HEK293 (cell line): Measurements from ENCODE around the gene CSNK1G1.

ENCODE experiments used
- CTCF ChIA-PET: fragments of 350-600 bp; formaldehyde crosslinking; extraction: SDS; loops from one replicate; lab custom pipeline; 2021; ENCODE audit warnings: antibody characterized with exemption; lab: Yijun Ruan, JAX
- POLR2A ChIA-PET: fragments of 300-600 bp; formaldehyde crosslinking; extraction: SDS; loops from one replicate; lab custom pipeline; 2020; ENCODE audit warnings: antibody characterized with exemption, inconsistent platforms; lab: Yijun Ruan, JAX
- H3K27ac ChIP-seq: fragments of 200-500 bp; sonication (Bioruptor generic); 2 replicates; pipeline ENCODE4 v1.5.1; 2014; ENCODE audit warnings: low read depth, low read length, control low read depth, inconsistent platforms; ENCODE audit errors: extremely low read depth
- H3K36me3 ChIP-seq, 2 experiments: fragments of 200-500 bp in 1 of 2; sonication (Bioruptor generic) in 1 of 2; 1 replicate in 1 of 2; 2 replicates in 1 of 2; pipeline ENCODE4 v1.5.1; 2014 to 2017; ENCODE audit warnings: inconsistent platforms in 2 of 2, low read length in 2 of 2; ENCODE audit not compliant: control insufficient read depth in 2 of 2, insufficient read depth in 1 of 2
- H3K4me1 ChIP-seq: fragments of 200-500 bp; sonication (Bioruptor generic); 2 replicates; pipeline ENCODE4 v1.5.1; 2014; ENCODE audit warnings: mild to moderate bottlenecking, low read length, inconsistent platforms; ENCODE audit not compliant: control insufficient read depth, insufficient read depth
- H3K4me3 ChIP-seq: 2 replicates; pipeline ENCODE4 v1.5.1; 2011; ENCODE audit warnings: low read depth, mild to moderate bottlenecking, control low read depth, low read length, moderate library complexity
- H3K9me3 ChIP-seq: fragments of 200-500 bp; sonication (Bioruptor generic); 2 replicates; pipeline ENCODE4 v1.5.1; 2014; ENCODE audit warnings: low read depth, low read length, inconsistent platforms; ENCODE audit not compliant: control insufficient read depth, insufficient read depth
- BCL11A ChIP-seq: fragments of 450-650 bp; formaldehyde crosslinking; IDR thresholded peaks from 2 replicates; pipeline ENCODE4 v1.5.1; 2016; ENCODE audit warnings: low read depth, missing biosample characterization, missing genetic modification characterization
- KLF1 ChIP-seq: fragments of 450-650 bp; formaldehyde crosslinking; IDR thresholded peaks from 2 replicates; pipeline ENCODE4 v1.5.1; 2016; ENCODE audit warnings: missing biosample characterization, missing genetic modification characterization
- KLF10 ChIP-seq: fragments of 450-650 bp; IDR thresholded peaks from 2 replicates; pipeline ENCODE4 v1.5.1; 2018; ENCODE audit warnings: missing biosample characterization, mild to moderate bottlenecking, missing genetic modification characterization
- MZF1 ChIP-seq: fragments of 450-650 bp; formaldehyde crosslinking; IDR thresholded peaks from 2 replicates; pipeline ENCODE4 v1.5.1; 2017; ENCODE audit warnings: missing biosample characterization, missing genetic modification characterization, borderline replicate concordance
- SCRT1 ChIP-seq: fragments of 450-650 bp; formaldehyde crosslinking; IDR thresholded peaks from 2 replicates; pipeline ENCODE4 v1.5.1; 2016; ENCODE audit warnings: missing biosample characterization, missing genetic modification characterization, borderline replicate concordance
- ZNF157 ChIP-seq: fragments of 450-650 bp; formaldehyde crosslinking; IDR thresholded peaks from 2 replicates; pipeline ENCODE4 v1.5.1; 2016; ENCODE audit warnings: missing biosample characterization, missing genetic modification characterization
- ZNF19 ChIP-seq: fragments of 450-650 bp; formaldehyde crosslinking; IDR thresholded peaks from 2 replicates; pipeline ENCODE4; 2016; ENCODE audit warnings: missing biosample characterization, missing genetic modification characterization, low read depth
- ZNF221 ChIP-seq: fragments of 450-650 bp; formaldehyde crosslinking; IDR thresholded peaks from 2 replicates; pipeline ENCODE4 v1.5.1; 2017; ENCODE audit warnings: missing biosample characterization, missing genetic modification characterization, borderline replicate concordance
- ZNF341 ChIP-seq: fragments of 450-650 bp; formaldehyde crosslinking; IDR thresholded peaks from 2 replicates; pipeline ENCODE4; 2016; ENCODE audit warnings: low read depth, missing biosample characterization, missing genetic modification characterization
- ZNF394 ChIP-seq: fragments of 450-650 bp; formaldehyde crosslinking; IDR thresholded peaks from 2 replicates; pipeline ENCODE4 v1.5.1; 2016; ENCODE audit warnings: missing biosample characterization, missing genetic modification characterization, mild to moderate bottlenecking, moderate library complexity, borderline replicate concordance
- ZNF404 ChIP-seq: fragments of 450-650 bp; formaldehyde crosslinking; IDR thresholded peaks from 2 replicates; pipeline ENCODE4 v1.5.1; 2017; ENCODE audit warnings: missing biosample characterization, missing genetic modification characterization
- ZNF501 ChIP-seq: fragments of 450-650 bp; formaldehyde crosslinking; IDR thresholded peaks from 2 replicates; pipeline ENCODE4 v1.5.1; 2016; ENCODE audit warnings: missing biosample characterization, missing genetic modification characterization
- ZNF514 ChIP-seq: fragments of 450-650 bp; formaldehyde crosslinking; IDR thresholded peaks from 2 replicates; pipeline ENCODE4 v1.5.1; 2016; ENCODE audit warnings: missing biosample characterization, missing genetic modification characterization
- ZNF654 ChIP-seq: fragments of 450-650 bp; formaldehyde crosslinking; IDR thresholded peaks from 2 replicates; pipeline ENCODE4 v1.5.1; 2016; ENCODE audit warnings: low read depth, missing biosample characterization, missing genetic modification characterization
- ZNF791 ChIP-seq: fragments of 450-650 bp; formaldehyde crosslinking; IDR thresholded peaks from 2 replicates; pipeline ENCODE4 v1.5.1; 2016; ENCODE audit warnings: missing biosample characterization, missing genetic modification characterization
- TF ChIP-seq, protein P1 (sequence below): fragments of 450-650 bp; formaldehyde crosslinking; conservative IDR thresholded peaks from 2 replicates; pipeline ENCODE4 v1.5.1; 2016; ENCODE audit warnings: low read depth, missing biosample characterization, missing genetic modification characterization
- TF ChIP-seq, protein P2 (sequence below): fragments of 450-650 bp; formaldehyde crosslinking; IDR thresholded peaks from 2 replicates; pipeline ENCODE4 v1.5.1; 2016; ENCODE audit warnings: missing biosample characterization, missing genetic modification characterization, low read depth
- TF ChIP-seq, protein P3 (sequence below): fragments of 450-650 bp; formaldehyde crosslinking; IDR thresholded peaks from 2 replicates; pipeline ENCODE4 v1.5.1; 2017; ENCODE audit warnings: missing biosample characterization, missing genetic modification characterization
- TF ChIP-seq, protein P4 (sequence below): fragments of 450-650 bp; formaldehyde crosslinking; IDR thresholded peaks from 2 replicates; pipeline ENCODE4 v1.5.1; 2016; ENCODE audit warnings: missing biosample characterization, missing genetic modification characterization, low read depth
- TF ChIP-seq, protein P5 (sequence below): fragments of 450-650 bp; formaldehyde crosslinking; IDR thresholded peaks from 2 replicates; pipeline ENCODE4 v1.5.1; 2017; ENCODE audit warnings: missing biosample characterization, missing genetic modification characterization

The CSNK1G1 gene

DNA sequence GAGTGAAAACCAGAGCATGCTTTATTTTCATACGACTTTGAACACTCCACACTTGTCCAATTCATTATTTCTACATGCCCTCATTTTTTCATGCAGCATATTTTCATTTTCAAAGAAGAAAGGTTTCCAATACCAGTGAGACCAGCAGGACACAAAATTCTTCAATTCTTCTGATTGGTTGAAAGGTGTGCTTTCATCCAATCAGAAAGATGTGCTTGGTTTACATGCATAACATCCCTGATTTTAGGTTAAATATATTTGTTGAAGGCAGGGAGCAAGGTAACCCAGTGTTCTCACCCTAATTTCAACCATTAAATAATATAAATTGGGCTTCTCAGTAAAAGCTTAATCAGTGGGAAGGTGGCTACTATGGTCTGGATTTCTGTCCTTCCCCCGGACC, 145.6 kb downstream of the CSNK1G1 start (continued):
- TF ChIP-seq ZNF514 (tag by site-specific recombination): no peak
- TF ChIP-seq KLF10: no peak
- no peak for TF ChIP-seq SCRT1 (tag by site-specific recombination)
- no peak for TF ChIP-seq ZNF404
- TF ChIP-seq ZNF341 (tag by site-specific recombination): no peak
- TF ChIP-seq, protein P1, sequence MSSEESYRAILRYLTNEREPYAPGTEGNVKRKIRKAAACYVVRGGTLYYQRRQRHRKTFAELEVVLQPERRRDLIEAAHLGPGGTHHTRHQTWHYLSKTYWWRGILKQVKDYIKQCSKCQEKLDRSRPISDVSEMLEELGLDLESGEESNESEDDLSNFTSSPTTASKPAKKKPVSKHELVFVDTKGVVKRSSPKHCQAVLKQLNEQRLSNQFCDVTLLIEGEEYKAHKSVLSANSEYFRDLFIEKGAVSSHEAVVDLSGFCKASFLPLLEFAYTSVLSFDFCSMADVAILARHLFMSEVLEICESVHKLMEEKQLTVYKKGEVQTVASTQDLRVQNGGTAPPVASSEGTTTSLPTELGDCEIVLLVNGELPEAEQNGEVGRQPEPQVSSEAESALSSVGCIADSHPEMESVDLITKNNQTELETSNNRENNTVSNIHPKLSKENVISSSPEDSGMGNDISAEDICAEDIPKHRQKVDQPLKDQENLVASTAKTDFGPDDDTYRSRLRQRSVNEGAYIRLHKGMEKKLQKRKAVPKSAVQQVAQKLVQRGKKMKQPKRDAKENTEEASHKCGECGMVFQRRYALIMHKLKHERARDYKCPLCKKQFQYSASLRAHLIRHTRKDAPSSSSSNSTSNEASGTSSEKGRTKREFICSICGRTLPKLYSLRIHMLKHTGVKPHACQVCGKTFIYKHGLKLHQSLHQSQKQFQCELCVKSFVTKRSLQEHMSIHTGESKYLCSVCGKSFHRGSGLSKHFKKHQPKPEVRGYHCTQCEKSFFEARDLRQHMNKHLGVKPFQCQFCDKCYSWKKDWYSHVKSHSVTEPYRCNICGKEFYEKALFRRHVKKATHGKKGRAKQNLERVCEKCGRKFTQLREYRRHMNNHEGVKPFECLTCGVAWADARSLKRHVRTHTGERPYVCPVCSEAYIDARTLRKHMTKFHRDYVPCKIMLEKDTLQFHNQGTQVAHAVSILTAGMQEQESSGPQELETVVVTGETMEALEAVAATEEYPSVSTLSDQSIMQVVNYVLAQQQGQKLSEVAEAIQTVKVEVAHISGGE (tag by site-specific recombination): no peak
- TF ChIP-seq, protein P2, sequence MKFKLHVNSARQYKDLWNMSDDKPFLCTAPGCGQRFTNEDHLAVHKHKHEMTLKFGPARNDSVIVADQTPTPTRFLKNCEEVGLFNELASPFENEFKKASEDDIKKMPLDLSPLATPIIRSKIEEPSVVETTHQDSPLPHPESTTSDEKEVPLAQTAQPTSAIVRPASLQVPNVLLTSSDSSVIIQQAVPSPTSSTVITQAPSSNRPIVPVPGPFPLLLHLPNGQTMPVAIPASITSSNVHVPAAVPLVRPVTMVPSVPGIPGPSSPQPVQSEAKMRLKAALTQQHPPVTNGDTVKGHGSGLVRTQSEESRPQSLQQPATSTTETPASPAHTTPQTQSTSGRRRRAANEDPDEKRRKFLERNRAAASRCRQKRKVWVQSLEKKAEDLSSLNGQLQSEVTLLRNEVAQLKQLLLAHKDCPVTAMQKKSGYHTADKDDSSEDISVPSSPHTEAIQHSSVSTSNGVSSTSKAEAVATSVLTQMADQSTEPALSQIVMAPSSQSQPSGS (tag by site-specific recombination): no peak
- no peak for TF ChIP-seq KLF1
- TF ChIP-seq BCL11A: no peak

DNA sequence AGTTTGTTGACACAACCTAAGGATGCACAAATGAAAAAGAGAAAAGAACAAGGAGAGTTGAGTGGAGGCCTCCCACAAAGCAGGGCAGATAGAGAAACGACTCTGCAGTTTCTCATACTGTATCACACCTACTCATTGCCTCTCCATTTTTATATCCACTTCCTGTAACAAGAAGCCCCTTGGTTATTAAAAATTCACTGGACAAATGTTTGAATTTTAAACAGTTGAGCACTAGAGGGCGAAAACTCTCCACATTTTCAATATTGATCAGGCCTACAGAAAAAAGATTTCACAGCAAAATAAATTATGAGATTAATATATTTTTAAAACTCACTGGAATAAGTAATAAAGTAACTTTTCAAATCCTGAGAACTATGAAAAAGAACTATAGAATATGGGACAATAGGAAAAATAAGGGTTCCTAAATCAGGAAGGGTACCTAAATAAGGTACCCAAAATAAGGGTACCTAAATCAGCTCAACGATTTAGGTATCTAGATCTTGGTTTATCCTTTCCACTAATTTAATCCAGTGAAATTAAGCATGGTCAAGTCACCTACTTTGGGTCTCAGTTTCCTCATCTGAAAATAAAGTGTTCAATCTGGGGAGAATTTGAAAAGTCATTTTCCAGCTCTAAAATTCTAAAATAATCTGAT, 146.2 kb downstream of the CSNK1G1 start:
- Histone ChIP-seq H3K27ac (no peak overlapping the region), H3K9me3 (no peaks in the 10 kb centered on the region), H3K4me3 (no peak overlapping the region), H3K4me1 (peaks cover 8% of the 10 kb centered on the region; the same call in 1 of the 2 replicates), H3K36me3 (peaks cover 0 to 4% of the 10 kb centered on the region in 2 experiments; a peak in 2 of 3 replicates)
- POLR2A ChIA-PET: no interaction called here
- TF ChIP-seq, protein P3, sequence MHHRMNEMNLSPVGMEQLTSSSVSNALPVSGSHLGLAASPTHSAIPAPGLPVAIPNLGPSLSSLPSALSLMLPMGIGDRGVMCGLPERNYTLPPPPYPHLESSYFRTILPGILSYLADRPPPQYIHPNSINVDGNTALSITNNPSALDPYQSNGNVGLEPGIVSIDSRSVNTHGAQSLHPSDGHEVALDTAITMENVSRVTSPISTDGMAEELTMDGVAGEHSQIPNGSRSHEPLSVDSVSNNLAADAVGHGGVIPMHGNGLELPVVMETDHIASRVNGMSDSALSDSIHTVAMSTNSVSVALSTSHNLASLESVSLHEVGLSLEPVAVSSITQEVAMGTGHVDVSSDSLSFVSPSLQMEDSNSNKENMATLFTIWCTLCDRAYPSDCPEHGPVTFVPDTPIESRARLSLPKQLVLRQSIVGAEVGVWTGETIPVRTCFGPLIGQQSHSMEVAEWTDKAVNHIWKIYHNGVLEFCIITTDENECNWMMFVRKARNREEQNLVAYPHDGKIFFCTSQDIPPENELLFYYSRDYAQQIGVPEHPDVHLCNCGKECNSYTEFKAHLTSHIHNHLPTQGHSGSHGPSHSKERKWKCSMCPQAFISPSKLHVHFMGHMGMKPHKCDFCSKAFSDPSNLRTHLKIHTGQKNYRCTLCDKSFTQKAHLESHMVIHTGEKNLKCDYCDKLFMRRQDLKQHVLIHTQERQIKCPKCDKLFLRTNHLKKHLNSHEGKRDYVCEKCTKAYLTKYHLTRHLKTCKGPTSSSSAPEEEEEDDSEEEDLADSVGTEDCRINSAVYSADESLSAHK (tag by site-specific recombination): no peak
- peak; percentile 38 for TF ChIP-seq ZNF654 (tag by site-specific recombination)
- TF ChIP-seq, all 188 proteins: peak for 1
- CTCF ChIA-PET: interaction anchor here (0.6 to 1.0 kb wide), 6 partner anchors 9 to 478 kb away, joined by 3 to 4 read pairs (median 3); no protein-coding TSS in a partner anchor

DNA sequence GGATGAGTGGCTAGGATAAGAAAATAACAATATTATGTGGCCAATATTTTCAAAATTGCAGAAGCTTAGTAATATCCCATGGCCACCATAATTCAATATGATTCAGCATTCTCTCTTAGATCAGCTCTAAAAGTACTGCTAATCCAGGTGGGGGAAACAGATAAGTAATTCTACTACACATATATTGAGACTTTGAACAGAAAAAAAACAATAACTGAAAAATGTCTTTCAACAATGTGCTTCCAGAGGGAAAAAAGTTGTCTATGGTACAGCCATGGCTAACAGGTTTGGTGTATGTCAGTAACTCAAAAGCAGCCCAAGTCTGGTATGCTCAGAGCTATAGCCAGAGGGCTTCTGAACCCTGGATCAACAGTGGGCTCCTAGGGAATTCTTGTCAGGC, 150.8 kb downstream of the CSNK1G1 start:
- Histone ChIP-seq H3K27ac (no peak overlapping the region), H3K9me3 (no peaks in the 10 kb centered on the region), H3K4me1 (no peaks in the 10 kb centered on the region), H3K4me3 (no peak overlapping the region), H3K36me3 (peaks cover 0 to 24% of the 10 kb centered on the region in 2 experiments; a peak in 2 of 3 replicates)
- POLR2A ChIA-PET: no interaction called here
- CTCF ChIA-PET: interaction anchor here (0.8 to 1.1 kb wide), 2 partner anchors 12 to 151 kb away, joined by 3 read pairs; partner anchors contain the start of gene CSNK1G1
- no peak for TF ChIP-seq ZNF394 (tag by site-specific recombination)
- TF ChIP-seq, protein P4, sequence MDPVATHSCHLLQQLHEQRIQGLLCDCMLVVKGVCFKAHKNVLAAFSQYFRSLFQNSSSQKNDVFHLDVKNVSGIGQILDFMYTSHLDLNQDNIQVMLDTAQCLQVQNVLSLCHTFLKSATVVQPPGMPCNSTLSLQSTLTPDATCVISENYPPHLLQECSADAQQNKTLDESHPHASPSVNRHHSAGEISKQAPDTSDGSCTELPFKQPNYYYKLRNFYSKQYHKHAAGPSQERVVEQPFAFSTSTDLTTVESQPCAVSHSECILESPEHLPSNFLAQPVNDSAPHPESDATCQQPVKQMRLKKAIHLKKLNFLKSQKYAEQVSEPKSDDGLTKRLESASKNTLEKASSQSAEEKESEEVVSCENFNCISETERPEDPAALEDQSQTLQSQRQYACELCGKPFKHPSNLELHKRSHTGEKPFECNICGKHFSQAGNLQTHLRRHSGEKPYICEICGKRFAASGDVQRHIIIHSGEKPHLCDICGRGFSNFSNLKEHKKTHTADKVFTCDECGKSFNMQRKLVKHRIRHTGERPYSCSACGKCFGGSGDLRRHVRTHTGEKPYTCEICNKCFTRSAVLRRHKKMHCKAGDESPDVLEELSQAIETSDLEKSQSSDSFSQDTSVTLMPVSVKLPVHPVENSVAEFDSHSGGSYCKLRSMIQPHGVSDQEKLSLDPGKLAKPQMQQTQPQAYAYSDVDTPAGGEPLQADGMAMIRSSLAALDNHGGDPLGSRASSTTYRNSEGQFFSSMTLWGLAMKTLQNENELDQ (tag by site-specific recombination): no peak
- no peak for TF ChIP-seq ZNF221 (tag by site-specific recombination)
- TF ChIP-seq ZNF157: no peak
- TF ChIP-seq ZNF19 (tag by site-specific recombination): no peak
- TF ChIP-seq ZNF791 (tag by site-specific recombination): no peak
- TF ChIP-seq ZNF501: no peak
- TF ChIP-seq, protein P5, sequence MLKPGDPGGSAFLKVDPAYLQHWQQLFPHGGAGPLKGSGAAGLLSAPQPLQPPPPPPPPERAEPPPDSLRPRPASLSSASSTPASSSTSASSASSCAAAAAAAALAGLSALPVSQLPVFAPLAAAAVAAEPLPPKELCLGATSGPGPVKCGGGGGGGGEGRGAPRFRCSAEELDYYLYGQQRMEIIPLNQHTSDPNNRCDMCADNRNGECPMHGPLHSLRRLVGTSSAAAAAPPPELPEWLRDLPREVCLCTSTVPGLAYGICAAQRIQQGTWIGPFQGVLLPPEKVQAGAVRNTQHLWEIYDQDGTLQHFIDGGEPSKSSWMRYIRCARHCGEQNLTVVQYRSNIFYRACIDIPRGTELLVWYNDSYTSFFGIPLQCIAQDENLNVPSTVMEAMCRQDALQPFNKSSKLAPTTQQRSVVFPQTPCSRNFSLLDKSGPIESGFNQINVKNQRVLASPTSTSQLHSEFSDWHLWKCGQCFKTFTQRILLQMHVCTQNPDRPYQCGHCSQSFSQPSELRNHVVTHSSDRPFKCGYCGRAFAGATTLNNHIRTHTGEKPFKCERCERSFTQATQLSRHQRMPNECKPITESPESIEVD (tag by site-specific recombination): no peak
- TF ChIP-seq MZF1: no peak
